GM21723 (cell line): ENCODE data around the gene SCAF1.
"Not testable (repeated sequence)": the region's sequence is repeated elsewhere in the genome, so short reads cannot be mapped to it uniquely, and the experiment has no call there.

Experiments used
- ATAC-seq: cut with Tn5 transposase; IDR thresholded peaks from one replicate; pipeline ENCODE4 v1.9.1; 2021; ENCODE audit warnings: mild to moderate bottlenecking, moderate library complexity; ENCODE audit not compliant: unreplicated experiment

SCAF1 gene

DNA sequence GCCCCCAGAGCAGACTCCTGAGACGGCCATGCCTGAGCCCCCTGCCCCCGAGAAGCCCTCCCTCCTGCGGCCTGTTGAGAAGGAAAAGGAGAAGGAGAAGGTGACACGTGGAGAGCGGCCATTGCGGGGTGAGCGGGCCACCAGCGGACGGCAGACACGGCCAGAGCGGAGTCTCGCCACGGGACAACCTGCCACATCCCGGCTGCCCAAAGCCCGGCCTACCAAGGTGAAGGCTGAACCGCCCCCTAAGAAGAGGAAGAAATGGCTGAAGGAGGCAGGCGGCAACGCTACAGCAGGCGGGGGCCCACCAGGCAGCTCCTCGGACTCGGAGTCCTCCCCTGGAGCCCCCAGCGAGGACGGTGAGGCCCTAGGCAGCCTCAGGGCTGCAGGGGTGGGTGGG is 26.1 kb upstream of the SCAF1 start:
- ATAC-seq: no peak

DNA sequence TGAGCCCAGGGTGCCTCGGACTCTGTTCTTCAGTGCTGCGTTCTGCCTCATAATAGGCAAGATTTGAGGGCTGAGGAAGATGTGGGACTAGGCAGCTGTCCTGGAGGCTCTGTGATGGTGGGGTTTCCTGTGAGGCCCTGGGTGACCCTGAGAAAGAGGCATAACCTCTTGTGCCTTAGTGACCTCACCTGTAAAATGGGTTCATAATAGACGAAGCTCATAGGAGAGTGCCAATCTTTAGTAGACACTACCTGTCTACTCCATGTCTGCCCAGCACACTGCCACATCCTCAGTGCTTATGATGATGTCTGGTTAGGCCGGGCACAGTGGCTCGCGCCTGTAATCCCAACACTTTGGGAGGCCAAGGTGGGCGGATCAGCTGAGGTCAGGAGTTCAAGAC is 25.5 kb upstream of the SCAF1 start:
- no peak for ATAC-seq

DNA sequence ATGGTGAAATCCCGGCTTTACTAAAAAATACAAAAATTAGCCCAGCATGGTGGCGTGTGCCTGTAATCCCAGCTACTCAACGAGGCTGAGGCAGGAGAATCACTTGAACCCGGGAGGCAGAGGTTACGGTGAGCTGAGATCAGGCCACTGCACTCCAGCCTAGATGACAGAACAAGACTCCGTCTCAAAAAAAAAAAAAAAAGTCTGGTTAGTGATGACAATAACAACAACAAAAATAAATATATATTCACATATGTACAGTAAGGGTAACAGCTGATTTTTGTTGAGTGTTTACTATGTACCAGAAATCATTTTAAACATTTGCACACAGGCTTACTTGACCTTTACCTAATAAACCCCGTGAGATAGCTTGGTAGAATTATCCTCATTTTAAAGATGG is 25.1 kb upstream of the SCAF1 start:
- ATAC-seq: no peak

DNA sequence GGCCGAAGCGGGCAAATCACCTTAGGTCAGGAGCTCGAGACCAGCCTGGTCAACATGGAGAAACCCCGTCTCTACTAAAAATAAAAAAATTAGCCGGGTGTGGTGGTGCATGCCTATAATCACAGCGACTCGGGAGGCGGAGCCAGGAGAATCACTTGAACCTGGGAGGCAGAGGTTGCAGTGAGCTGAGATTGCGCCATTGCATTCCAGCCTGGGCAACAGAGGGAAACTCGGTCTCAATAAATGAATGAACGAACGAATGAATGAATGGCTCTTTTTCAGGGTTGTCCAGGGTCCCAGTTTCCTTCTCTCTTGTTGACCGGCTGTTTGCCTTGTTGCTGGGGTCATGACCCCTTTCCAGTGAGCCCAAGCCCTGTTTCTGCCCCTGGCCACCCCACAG is 24.1 kb upstream of the SCAF1 start:
- ATAC-seq: not testable (repeated sequence)

DNA sequence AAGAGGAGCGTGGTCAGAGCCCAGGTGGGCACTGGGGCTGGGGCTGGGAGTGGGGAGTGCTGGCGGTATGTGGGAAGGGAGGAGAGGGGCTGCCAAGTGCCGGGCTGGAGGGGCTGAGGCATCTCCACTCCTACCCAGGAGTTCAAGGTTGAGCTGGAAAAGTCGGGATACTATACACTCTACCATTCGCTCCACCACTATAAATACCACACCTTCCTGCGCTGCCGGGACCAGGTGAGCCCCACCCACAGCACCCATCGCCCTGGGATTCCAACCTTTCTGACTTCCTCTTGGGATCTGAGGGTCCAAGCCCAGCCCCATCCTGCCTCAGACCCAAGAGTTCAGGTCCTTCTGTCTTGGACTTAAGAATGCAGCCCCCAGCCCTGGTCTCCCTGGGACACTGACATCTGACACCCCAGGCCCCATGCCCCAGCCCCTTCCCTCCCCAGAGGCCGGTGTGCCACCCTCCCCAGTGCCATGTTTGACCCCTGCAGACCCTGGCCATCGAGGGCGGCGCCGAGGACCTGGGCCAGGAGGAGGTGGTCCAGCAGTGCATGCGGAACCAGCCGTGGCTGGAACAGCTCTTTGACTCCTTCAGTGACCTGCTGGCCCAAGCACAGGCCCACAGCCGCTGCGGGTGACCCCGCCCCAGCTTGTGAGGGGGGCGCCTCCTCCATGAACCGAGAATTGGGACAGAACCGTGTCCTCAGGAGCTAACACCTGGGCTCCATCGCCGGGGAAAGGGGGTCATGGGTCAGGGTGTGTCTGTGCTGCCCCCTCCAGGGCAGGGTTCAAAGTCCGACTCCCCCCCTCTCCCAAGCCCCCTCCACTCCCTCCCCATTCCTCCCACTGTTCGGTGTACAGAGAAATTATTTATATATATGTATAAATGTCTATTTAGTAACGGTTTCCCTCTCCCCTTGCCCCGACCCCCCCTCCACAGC is 16.8 kb upstream of the SCAF1 start:
- ATAC-seq: no peak

DNA sequence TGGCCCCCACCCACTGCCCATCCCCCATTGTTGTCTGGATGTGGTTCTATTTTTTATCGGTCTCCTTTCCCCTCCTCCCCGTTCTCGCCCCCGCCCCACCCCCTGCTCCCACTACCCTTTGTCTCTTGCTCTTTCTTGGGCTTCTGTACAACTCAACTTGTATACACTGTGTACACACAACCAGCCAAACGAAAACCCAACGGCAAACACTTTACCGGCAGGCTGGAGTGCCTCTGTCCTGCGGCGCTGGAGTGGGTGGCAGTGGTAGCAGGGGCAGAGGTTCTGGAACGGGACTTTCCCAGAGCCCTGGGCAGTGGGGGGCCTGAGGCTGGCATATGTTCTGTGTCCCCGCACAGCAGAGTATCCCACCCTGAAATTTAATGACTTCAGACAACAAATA is 15.8 kb upstream of the SCAF1 start:
- ATAC-seq: no peak

DNA sequence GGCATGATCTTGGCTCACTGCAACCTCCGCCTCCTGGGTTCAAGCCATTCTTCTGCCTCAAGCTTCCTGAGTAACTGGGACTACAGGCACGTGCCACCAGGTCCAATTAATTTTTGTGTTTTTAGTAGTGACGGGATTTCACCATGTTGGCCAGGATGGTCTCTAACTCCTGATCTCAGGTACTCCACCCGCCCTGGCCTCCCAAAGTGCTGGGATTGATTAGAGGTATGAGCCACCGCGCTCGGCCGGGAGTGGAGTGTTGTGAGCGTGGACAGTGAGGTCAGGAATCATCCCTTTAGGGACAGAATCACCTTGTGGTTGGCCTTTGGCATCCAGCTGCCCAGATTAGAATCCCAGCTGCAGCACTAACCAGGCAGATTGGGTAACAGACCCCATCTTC is 12.3 kb upstream of the SCAF1 start:
- ATAC-seq: no peak

DNA sequence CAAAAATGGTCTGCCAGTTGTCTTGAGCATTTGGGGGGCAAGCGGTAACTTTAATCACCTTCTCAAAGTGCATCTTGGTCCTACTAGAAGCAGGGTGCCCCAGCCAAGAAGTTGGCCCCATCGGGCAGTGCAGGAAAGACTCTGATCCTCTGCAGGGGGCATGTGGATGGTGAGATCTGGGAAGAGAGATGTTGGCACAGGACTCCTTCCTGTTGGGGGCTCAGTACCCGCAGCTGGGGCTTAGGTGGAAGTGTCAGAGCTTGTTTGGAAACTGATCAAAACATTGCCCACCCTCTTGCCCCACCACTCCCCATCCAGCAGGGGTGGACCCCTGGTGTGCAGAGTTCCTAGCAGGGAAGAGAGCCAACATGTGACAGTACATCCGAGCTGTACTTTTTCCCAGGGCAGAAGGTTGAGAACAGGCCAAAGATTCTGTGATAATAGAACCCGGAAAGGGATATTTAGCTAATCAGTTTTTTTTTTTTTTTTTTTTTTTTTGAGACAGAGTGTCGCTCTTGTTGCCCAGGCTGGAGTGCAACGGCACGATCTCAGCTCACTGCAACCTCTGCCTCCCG is 10.9 kb upstream of the SCAF1 start:
- no peak for ATAC-seq

DNA sequence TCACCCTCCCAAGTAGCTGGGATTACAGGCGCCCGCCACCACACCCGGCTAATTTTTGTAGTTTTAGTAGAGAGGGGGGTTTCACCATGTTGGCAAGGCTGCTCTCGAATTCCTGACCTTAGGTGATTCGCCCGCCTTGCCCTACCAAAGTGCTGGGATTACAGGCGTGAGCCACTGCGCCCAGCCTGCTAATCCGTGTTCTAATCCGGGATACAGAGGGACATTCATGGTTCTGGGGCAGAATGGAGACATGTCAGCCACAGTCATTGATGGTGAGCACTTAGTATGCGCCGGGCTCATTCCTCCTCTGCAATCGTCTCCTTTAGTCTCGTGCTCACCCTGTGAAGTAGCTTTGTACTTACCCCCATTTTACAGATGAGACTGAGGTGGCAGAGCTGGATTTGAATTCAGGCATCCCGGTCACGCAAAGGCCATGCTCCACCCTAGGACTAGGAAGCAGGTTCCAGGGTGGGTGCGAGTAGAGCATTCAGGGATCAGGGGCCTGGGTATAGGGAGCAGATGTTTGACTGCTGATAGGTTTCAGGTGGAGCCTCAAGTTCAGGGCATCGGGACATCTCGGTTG is 10.3 kb upstream of the SCAF1 start:
- ATAC-seq: no peak

DNA sequence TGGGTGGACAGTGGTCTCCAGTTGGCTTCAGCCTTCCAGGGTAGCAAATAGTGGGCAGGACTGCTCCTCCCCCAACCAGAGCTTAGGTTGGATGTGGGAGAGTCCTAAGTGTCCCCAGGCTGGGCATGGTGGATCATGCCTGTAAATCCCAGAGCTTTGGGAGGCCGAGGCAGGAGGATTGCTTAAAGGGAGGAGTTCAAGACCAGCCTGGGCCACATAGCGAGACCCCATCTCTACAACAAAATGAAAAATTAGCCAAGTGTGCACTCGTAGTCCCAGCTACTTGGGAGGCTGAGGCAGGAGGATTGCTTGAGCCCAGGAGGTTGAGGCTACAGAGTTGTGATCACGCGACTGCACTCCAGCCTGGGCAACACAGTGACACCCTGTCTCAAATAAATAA is 9.4 kb upstream of the SCAF1 start:
- no peak for ATAC-seq

DNA sequence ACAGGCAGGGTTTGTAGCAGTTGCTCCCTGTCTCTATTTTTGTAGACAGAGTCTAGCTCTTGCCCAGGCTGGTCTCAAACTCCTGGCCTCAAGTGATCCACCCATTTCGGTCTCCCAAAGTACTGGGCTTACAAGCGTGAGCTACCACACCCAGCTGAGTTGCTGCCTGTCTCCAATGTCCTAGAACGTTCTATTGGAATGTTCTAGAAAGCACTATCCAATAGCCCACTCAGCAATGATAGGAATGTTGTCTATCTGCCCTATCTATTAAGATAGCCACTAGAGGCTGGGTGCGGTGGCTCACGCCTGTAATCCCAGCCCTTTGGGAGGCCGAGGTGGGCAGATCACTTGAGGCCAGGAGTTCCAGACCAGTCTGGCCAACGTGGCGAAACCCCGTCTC is 8.7 kb upstream of the SCAF1 start:
- ATAC-seq: not testable (repeated sequence)

DNA sequence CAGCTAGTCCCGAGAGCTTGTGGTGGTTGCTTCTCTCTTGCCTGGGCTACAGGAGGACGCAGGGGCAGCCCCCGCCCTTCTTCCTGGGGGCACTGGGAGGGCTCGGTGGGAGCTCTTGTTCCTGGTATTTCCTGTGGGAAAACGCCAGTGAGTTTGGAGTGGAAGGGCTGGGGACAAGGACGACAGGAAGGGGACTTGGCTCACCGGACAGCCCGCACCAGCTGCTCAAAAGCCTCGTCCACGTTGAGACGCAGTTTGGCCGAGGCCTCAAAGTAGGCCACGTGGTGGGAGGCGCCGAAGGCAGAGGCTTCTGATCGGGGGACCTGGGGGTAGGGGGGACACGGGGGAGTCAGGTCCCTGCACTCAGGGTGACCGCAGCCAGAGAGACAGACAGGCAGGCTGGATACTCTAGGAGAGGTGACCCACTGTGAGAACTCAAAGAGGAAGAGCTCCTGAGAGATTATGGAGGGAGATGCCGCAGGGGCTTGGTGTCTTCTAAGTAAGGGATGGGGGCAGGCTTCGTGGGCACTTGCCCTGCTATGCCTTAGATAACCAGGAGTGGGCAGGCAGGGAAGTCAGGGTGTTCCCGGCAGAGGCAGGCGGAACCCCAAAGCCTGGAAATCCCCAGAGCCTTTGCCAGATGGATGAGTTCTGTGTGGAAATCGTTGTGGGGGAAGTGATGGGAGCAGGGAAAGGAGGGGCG is 6.3 kb upstream of the SCAF1 start:
- no peak for ATAC-seq

DNA sequence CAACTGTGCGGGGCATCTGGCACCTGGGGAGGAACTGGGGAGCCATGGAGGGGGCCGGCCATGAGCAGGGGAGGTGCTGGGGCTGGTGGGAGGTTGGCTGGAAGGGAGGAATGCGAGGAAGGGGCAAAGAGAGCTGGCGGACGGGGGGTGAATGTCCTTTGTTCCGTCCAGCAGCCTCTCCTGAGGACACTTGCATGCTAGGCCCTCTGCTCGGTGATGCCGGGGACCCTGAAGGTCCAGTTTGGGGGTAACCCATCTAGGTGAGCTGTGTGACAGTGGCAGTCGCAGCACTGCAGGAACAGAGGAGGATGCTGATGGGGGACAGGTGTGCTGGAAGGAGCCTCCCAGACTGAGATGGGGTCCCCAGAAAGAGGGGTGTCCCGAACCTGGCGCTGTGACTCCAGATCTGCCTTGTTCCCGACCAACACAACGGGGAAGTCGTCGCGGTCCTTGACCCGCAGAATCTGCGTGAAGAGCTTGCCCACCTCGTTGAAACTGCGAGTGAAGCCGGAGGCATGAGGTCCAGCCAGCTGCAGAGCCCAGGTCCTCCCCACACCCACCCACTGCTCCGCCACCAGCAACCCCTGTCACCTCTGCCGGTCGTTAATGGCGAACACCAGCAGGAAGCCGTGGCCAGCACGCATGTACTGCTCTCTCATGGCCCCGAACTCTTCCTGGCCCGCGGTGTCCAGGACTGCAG is 5.6 kb upstream of the SCAF1 start:
- ATAC-seq: no peak

DNA sequence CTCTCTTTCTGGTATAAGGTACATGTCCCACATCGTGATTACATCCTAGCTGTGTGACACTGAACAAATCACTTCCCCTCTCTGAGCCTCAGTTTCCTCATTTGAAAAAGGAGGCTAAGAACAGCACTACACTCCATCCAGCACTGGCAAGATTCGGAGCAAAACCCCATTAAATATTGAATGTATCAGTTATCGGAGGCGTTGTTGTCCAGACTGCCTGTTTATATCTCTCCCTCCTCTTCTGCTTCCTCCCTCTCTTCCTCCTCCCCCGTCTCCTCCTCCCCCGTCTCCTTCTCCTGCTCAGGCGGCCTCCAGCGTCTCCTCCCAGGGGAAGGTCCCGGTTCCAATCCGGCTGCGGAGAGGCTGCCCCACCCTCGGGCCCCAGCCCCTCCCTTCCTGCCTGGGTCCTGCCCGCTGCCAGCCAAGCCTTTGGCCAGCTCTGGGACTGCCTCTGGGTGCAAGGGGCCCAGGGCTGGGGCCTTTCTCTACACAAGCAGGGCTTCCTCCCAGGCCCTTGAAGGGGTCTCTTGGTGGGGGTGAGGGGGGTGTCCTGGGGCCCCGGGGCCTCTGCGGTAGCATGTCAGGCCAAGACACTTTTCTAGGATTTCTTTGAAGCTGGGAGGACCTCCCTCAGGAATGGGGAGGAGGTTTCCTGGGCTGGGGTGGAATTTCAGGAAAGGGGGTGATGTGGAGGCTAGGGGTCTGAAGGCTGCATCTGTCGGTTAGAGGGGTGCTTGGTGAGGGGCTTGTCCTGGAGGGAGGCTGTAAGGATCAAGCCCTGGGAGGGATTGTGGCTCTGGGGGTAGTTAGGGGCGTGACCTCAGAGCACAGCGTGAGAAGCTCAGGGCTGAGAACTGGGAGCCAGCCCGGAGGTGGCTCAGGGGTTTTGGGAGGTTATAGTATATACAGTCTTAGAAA is 3.9 kb upstream of the SCAF1 start:
- no peak for ATAC-seq

DNA sequence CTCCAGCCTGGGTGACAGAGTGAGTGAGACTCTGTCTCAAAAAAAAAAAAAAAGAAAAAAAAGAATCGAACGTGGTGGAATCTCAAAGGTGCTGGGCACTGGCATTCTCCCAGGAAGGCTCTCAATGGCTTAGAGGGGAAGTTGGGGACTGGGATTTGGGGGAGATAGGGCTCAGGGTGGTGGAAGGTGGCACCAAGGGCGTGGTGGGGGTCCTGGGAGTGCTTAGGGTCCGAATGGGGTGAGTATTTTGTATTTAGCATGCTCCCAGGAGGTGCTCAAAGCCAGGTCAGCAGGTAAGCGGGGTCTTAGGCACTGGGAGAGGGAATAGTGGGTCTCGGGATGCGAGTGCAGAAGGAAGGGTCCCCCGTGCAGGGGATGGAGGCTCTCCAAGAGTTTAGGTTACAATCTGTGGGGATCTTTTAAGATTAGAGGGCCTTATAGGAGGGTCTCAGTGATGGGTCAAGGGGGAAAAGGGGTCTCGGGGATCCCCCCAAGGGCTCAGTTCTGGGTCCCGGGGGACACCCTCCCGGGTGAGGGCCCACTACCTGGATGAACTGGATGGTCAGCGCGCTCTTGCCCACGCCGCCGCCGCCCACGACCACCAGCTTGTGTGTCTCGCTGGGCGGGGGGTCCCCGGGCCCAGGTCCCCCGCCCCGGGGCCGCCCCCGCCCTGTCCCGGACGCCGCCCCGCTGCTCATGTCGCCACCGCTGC is 2.5 kb upstream of the SCAF1 start:
- no peak for ATAC-seq

DNA sequence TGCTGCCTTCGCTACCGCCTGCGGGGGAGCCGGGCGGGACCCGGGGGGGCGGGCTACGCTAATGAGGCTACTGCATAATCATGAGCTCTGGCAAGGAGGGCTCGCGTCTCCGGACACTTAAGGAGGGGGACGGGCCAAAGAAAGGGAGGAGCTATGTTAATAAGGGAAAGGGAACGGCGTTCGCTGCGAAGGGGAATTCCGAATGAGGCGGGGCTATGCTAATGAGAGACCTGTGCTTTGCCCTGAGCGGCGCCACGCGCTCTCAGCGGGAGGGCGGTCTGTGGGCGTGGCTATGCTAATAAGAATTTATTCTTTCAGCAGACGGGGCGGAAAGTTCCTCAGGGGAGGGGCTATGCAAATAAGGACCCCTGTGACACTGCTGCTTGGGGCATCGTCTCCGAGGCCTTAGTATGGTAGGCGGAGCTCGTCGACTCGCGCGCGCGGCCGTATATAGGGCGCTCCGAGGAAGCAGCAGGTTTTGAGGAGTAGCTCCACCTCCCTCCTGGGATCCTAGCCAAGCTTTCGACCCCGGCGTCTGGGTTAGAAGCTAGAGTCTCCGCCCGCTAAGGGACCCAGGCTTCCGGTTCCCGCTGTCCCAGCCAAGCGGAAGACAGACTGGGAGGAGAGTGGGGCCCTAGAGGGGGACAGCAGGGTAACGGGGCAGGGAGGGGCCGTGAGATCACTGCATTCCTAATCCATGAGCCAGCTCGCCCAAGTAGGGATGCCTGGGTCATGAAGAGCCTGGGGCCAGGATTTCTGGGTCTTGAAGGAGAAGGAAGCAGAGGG is 1.7 kb upstream of the SCAF1 start, which contains the start of gene RRAS:
Gene RRAS (minus strand): TSS at position 31 of the 786 bp plus-strand sequence. CDS start 45 bp downstream, outside the sequence.
- ATAC-seq: peak; percentile 61

DNA sequence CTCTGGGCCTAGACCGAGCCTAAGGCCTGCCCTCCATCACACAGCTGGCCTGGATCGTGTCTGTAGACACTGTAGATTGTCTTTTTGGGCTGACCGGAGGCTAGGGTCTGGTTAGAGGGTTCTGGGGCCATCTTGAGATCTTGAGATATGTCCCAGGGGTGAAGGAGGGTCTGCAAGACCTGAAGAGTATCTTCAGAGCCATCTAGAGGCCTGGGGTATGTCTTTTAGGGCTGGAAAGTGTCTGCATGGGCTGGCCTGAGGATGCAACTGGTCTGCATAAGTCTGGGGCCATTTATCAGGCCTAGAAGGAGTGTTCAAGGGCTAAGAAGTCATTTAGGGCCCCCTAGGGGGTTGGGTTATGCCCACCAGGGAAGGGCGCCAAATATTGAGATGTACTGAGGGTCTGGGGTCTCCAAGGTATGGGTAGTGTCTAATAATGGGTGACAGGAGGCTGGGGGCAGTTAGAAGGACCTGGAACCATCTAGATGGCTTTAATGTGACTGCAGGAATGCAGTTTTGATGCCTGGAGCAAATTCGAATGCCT is 555 bp downstream of the SCAF1 start:
- no peak for ATAC-seq

DNA sequence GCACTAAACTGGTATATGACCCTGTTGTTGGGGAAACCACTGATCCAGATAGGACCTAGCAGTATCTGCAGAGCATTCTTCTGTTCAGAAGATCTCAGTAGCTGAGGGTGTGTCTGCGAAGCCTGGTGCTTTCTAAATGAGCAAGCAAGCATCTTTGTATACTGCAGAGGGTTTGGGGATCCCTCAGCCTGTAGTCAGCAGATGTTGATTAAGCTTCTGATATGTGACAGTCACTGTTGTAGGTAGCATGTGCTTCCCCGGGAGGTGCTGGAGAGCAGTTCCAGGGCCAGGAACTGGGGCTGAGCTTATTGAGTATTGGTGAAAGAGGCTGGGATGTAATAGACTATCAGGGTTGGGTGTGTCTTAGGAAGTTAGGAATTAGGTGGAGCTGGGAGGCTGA is 1.5 kb downstream of the SCAF1 start:
- no peak for ATAC-seq
